Fibroblast of skin of back (primary cell): ENCODE data around the gene KRABD2.
"Not testable (repeated sequence)": the region's sequence is repeated elsewhere in the genome, so short reads cannot be mapped to it uniquely, and the experiment has no call there.

Experiments
- DNase-seq: peaks from one replicate; pipeline ENCODE4 v3.0.0-alpha.2; 2013

Gene KRABD2

DNA sequence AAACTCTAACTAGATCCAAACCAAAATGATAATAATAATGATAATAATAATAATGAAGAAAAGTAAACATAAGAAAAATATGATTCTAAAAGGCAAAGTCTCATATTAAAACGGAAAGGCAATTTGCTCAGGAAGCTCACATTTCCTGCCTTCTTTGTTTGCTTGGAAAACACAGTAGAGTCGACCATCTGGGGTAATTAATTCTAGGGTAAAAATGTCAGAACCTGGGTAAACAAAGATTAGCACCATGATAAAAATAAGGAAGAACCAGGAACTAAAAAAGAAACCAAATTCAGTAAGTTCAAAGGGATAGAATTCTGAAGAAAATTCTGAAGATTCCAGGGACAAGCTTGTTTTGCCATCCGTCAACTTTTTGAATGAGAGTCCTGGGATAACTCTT, 16.2 kb downstream of the KRABD2 start:
- no peak for DNase-seq

DNA sequence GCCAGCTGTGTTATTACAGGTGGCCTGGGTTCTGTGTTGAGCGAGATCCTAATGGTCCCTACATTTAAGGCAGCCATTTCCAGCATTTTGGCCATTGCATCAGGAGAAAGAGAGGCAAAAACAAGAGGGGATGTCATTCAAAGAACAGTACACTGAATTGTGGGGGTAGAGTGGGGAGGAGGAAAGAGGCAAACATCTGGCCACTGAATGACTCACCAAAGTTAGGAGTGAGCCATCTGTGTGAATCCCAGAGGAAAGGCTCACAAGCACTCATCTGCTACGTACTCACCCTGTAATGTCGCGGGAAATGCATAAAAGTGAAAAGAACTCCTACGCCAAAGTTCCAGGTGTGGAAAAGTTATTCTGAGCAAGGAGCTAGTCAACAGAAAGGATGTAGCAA, 16.7 kb downstream of the KRABD2 start:
- peak; percentile 84 for DNase-seq

DNA sequence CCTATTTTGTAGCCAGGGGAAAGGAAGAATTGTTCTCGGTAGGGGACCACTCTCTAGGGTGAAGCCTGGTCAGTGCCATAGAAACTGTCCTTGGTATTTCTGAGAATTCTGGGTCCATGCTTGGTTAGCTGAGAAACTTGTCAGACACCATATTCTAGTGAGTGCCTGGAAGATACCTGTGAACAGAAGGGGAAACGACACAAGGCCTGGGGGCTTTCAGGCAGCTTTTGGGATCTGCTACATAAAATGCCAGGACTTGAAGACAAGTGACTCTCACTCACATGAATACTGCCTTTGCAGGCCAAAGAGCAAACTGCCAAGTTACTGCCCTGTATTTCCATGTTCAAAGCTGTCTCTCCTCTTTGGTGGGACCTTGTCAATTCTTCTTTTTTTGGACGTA, 18.6 kb downstream of the KRABD2 start:
- no peak for DNase-seq

DNA sequence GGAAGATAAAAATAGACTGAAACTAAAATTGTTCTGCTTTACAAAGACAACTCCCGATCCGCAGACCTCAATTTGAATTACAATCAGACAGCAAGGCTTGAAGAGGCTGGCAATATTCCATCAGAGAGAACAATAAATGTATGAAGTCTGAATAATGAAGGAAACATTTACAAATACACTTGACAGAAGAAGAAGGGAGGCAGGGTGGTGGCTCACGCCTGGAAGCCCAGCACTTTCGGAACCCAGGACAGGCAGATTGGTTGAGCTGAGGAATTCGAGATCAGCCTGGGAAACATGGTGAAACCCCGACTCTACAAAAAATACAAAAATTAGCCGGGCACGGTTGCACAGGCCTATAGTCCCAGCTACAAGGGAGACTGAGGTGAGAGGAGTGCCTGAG, 22.3 kb downstream of the KRABD2 start:
- DNase-seq = no peak

DNA sequence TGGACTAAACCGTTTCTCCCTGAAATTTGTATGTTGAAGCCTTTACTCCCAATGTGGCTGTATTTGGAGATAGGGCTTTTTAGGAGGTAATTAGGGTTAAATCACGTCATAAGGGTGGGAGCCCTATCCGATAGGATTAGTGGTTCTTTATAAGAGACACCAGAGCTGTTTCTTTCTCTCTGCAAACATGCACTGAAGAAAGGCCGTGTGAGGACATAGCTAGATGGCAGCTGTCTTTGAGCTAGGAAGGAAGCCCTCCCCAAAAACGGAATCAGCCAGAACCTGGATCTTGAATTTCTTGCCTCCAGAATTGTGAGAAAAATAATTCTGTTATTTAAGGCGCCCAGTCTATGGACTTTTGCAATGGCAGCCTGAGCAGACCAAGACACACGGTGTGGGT, 22.8 kb downstream of the KRABD2 start:
- DNase-seq = no peak

DNA sequence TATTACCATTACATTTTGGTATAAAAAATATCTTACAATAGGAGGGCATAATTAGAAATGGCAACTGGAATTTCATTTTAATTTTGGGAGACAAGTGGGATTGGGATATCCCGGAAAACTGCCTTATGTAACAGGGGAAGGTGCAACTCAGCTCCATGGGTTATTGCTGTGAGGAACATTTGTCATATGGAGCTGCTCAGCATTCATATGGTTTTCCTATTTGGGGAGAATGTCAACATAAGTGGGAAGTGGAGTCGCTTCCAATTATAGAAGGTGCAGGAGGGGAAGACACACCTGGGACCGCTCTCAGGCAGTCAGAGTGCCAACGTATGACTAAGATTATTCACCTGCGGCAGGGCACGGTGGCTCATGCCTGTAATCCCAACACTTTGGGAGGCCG, 26.2 kb downstream of the KRABD2 start:
- no peak for DNase-seq

DNA sequence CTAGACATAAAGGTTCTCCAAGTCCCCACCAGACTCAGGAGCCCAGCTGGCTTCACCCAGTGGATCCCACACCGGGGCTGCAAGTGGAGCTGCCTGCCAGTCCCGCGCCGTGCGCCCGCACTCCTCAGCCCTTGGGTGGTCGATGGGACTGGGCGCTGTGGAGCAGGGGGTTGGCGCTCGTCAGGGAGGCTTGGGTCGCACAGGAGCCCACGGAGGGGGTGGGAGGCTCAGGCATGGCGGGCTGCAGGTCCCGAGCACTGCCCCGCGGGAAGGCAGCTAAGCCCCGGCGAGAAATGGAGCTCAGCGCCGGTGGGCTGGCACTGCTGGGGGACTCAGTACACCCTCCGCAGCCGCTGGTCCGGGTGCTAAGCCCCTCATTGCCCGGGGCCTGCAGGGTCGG, 29.5 kb downstream of the KRABD2 start:
- DNase-seq = not testable (repeated sequence)

DNA sequence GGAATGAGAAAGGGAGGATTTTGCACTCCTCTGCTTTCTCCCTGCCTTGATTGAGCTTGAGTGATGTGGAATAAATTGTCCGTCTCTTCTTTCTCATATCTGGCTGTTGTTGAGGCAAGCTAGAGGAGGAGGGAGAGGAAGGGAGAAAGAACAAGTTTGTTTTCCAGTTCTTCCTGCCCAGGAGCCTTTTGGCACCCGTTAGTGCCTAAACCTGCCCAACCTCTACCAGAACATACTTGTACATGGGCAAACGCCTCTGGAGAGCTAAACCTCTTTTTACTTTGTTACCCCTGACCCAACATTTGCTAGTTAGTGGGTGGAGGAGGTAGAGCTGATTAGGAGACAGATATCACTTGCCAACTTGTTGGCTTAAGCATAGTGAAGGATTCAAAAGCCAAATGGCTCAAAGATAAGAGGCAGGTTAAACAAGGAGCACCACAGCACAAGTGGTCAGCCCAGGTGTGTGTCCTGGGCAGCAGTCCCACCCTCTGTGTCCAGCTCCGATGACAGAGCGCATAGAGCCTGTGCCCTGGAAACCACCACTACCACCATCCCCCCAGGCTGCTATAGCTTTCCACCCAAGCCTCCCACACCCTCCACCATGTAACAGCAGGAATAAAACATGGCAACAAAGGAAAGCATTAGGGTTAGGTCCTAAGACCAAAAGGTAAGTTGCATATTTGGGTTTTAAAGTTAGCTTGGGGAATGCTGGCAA, 30.4 kb downstream of the KRABD2 start:
- DNase-seq = no peak

DNA sequence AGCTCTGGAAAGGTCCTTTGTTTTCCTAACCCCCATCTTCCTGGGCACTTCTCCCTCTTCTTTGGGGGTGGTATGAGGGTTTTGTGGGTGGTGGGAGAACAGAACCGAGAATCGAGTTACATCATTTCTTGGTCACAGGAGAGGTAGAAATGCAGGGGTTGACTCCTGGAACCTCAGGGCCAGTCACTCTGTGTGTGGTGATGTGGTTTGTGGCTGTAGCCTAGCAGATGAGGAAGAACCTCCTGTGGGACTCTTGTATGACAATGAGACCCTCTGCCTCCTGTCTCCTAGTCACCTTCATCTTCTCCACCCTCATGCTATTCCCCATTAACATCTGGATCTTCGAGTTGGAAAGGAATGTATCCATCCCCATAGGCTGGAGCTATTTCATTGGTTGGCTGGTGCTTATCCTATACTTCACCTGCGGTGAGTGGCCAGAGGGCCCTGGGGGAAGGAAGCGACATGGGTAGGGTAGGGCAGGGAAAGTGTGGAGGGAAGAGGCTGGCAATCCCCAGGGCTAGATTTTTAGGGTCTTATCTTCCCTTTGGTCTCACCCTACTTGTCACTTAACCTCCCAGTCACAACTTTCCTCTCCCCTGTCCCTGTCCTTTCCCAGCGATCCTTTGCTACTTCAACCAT, 31.3 kb downstream of the KRABD2 start:
- no peak for DNase-seq

DNA sequence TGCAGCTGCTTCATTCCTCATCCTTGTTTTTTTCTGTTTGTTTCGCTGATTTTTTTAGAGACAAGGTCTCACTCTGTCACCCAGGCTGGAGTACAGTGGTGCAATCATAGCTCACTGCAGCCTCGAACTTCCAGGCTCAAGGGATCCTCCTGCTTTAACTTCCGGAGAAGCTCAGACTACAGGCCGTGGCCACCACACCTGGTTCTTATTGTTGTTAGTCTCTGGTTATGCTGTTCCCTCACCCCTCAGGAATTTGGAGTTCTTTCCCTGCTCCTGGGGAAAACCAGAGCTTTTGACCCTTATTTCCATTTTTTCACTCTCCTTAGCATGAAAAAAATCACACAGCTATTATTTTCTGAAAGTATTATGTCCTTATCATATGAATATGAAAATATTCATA, 35.0 kb downstream of the KRABD2 start:
- DNase-seq = no peak

DNA sequence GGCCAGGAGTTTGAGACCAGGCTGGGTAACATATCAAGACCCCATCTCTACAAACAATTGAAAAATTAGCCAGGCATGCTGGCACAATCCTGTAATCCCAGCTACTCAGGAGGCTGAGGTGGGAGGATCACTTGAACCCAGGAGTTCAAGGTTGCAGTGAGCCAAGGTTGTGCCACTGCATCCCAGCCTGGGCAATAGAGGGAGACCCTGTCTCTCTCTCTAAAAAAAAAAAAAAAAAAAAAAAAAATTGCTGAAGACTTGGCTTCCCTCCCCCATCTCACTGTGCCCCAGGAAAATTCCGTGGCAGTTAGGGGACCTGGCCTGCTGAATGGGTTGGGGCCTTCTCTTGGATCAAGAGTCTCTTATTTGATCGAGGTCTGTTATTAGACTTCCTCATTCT, 37.0 kb downstream of the KRABD2 start, which contains the start of gene ODF4:
Gene ODF4, plus strand, starts transcription at position 301 of the 400 bp plus-strand sequence. CDS start 212 bp downstream, outside the sequence.
- DNase-seq = no peak

DNA sequence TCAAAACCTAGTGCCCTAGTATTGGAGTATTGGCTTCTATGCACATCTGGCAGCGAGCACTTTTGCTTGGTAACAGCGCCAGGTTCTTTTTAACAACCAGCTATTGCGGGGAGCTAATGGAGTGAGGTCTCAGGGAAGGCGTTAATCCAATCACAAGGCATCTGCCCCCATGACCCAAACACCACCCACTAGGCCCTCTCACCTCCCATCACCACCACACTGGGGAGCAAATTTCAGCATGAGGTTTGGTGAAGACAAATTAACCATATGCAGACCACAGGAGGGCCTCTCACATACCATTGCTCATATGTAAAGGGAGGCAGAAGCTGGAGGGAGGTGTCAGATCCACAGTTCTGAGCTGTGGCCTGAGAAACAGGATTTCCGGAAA, 37.8 kb downstream of the KRABD2 start:
- peak; percentile 9 for DNase-seq

DNA sequence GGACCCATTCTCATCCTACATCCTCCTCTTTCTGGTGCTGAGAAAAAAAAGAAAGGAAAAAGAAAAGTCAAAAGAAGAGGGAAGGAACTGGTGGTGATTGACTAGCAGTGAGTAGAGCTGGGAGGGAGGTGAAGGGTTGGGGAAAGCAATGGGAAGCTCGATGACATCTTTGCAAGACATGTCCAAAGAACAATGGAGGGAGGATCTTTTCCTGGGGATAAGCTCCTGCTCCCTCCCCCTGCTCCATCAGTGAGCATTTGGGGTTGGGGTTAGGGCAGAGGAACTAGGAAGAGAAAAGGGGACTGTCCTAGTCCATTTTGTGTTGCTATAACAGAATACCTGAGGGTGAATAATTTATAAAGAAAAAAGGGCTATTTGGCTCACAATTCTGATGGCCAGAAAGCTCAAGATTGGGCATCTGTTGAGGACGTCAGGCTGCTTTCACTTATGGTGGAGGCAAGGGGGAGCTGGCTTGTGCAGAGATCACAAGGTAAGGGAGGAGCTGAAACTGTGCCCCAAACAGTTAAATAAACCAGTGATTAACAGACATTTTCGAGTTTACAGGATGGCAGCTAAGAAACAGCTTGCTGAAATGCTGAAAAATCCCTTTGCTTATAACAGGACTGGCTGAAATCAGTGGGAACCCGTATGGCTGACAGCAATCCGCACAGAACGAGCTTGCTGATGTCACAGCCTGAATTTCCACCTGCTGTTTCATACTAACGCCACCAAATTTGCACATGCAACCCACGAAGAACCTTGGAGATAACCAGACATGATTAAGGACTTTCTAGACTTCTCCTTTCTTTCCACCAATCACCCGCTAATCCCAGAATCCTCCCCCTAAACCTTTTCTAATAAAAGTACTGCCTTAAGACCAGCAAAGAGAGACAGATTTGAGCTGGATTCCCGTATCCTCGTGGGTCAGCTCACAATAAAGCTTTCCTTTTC, 38.4 kb downstream of the KRABD2 start:
- DNase-seq = no peak

DNA sequence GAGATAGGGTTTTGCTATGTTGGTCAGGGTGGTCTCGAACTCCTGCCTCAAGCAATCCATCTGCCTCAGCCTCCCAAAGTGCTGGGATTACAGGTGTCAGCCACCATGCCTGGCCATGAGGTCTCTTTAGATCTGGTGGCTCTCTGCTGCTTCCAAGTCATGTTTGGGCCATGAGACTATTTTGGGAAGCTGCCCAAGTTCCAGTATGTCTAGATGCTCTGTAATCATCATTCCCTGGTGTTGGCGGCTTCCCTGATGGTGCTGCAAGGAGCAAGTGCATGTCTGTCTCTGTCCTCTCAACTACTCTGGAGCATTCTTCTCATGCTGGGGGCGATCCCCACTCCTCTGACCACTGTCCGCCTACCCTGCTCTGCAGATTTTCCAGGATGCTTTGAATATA, 43.2 kb downstream of the KRABD2 start:
- no peak for DNase-seq

DNA sequence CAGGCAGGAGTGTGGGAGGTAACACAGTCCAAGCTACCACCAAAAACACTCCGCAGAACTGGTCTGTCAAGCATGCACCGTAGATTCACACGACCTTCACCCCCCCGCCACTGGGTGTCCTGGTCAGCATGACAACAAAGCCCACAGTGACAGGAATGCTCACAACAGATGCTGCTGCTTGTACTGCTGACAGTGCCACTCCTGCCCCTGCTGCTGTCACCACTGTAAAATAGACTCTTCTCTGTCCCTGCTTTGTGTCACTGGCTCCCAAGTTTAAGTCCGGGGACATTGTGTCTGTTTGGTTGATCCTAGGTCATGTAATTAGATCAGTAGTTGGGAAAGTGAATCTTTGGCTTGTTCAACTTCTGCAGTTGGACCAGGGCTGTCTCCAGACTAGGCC, 43.8 kb downstream of the KRABD2 start:
- DNase-seq = no peak

DNA sequence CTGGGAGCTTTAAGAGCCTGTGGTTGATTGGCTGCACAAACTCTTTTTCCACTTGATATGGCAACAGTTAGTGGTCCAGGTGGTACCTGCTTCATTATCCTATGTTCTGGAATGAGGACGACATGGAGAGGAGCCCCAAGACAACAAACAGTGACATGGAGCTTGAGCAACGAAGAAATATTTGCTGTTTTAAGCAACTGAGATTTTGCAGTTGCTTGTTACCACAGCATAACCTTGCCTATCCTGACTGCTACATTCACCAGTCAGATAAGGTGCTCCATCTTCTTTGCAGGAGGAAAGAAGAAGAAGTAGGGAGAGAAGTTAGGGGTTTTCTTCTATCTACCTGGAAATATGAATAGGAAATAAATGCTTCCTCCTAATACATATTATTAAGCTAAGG, 44.4 kb downstream of the KRABD2 start:
- DNase-seq = no peak

DNA sequence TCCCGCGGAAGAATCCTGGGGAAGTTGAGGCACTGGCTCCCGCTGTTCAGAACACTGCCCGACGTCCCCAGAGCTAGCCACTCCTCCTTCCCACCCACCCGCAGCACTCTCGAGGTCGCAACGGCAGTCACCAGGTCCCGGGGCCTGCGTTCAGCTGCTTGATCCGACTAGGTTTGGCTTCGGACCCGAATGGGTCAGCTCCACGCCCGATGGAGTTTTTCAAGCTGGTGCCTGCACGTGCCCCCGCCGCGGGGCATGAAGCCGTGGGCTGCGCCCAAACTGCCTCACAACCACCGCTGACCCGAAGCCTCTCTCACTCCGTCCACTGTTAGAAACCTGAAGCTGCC, 49.2 kb downstream of the KRABD2 start:
- no peak for DNase-seq
